Measurements from ENCODE around the gene STRADB.

DNA sequence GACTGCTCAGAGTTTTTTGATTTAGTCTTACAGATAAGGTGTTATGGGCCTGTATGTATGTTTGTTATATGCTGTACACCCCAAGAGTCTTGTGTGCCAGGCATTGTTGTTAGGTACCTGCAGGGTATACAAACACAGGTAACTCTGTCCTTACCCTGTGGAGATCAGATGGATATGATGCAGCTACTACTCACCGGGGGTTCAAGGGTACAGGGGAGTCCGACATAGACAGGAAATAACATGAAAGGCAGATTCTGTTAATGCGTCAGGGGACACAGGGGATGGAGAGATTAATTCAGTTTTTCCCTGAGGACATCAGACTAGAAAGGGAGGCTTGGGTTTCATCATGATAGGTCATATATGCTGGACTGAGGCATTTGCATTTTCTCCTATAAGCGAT lies 31.6 kb upstream of the STRADB start:
- TF ChIP-seq POLR2AphosphoS5 (IDR thresholded peaks at IDR 0.05; ENCODE audit: low read depth, low read length) (no peak), CTCF (IDR thresholded peaks at IDR 0.05 in 2 of 3, conservative IDR thresholded peaks at IDR 0.05 in 1 of 3; ENCODE audit: borderline replicate concordance in 1 of 3, insufficient read depth in 1 of 3, low read depth in 2 of 3, low read length in 2 of 3) (no peak), REST (IDR thresholded peaks at IDR 0.05; ENCODE audit: low read depth) (no peak), JUND (IDR thresholded peaks at IDR 0.05) (no peak), EZH2 (IDR thresholded peaks at IDR 0.05) (no peak), EZH2phosphoT487 (IDR thresholded peaks at IDR 0.05; ENCODE audit: borderline replicate concordance) (no peak), YY1 (IDR thresholded peaks at IDR 0.05; ENCODE audit: extremely low read depth, insufficient replicate concordance, low read depth, low read length) (no peak), MAX (IDR thresholded peaks at IDR 0.05) (no peak)

Data from HCT116 (cell line).